ENCODE data around the gene PCNX3. TPM values are rescaled to one million over a fixed set of nuclear protein-coding genes. Genes with fewer than 3 reads are reported as not detected.
A peak's percentile ranks its signal among the peaks of the same experiment; 100 is the strongest.

Gene PCNX3
- polyA plus RNA-seq, 1 experiment = 9.7 TPM

DNA sequence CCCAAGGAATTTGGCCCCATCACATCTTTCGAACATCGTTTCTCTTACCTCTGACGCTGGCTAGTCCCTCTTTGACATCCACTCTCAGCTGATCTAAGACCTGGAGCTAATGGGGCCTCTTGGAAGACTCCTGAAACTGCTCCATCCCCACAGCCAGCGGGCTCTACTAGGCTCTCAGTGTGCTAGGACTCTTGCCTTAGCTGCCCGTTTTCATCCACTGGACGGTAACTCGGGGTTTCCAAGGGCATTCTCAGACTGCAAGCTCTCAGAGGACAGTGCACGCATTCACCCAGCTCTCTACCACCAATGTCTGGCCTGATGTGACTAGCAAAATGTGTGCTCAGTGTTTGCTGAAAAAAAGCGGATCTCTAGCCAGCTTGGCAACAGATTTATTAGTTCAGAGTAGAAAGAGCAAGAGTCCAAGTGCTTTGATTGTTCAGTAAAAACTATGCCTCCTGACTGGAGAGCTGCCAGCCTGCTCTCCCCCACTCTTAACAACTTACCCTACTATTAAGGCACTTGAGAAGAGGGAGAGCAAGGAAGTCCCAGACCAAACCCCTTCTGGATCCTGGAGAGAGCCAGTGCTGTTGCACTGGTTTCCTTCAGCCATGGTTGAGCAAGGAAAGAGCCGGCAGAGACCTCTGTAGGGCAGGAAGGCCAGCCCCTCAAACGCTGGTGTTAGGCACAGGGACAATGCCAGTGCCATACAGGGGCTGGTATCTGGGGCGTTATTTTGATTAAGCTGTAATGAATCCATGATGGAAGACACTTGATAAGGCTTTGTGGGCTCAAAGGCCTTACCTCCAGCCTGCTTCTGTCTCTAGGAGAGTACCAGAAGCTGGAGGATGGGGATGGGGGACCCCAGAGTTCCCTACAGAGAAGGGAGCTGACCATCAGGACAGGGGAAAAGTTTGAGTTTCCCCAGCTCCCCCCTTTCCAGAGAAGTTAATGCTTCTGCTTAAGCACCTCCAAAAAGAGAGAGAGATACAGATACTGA lies 38.0 kb downstream of the PCNX3 start:
- CTCF ChIA-PET = interaction anchor here (0.6 to 1.2 kb wide), 3 partner anchors 10 to 235 kb away, joined by 3 to 4 read pairs (median 4); partner anchors contain the start of gene FIBP
- H3K9me3 ChIP-seq (ENCODE audit: control insufficient read depth, insufficient read depth, low read length) = no peaks in the 10 kb centered on the region
- H3K27me3 ChIP-seq (ENCODE audit: control insufficient read depth, insufficient read depth, low read length) = no peaks in the 10 kb centered on the region
- TF ChIP-seq CTCF (IDR thresholded peaks at IDR 0.05; ENCODE audit: low read depth, low read length) = no peak
- peak overlapping the region; percentile 63 for H3K4me3 ChIP-seq (ENCODE audit: low read depth, low read length)
- POLR2A ChIA-PET = interaction anchor here (0.6 to 3.3 kb wide), 8 partner anchors 10 to 348 kb away, joined by 3 to 24 read pairs (median 4); partner anchors contain the start of genes EIF1AD, PCNX3, RELA and SCYL1
- DNase-seq (ENCODE audit: low read depth, low spot score) = no peak
- H3K27ac ChIP-seq (ENCODE audit: low read depth, low read length) = peak overlapping the region; percentile 98

GRCh38 chr11:65654375-65655349 lies 39.1 kb downstream of the PCNX3 start:
- H3K27ac ChIP-seq (ENCODE audit: low read depth, low read length) = peak overlapping the region; percentile 31
- ChIA-PET CTCF (no interaction called here), POLR2A (interaction anchor here (0.6 to 3.3 kb wide), 4 partner anchors 9 to 347 kb away, joined by 3 to 24 read pairs (median 4); partner anchors contain the start of genes EIF1AD, RELA and SCYL1)
- no peak for DNase-seq (ENCODE audit: low read depth, low spot score)
- H3K27me3 ChIP-seq (ENCODE audit: control insufficient read depth, insufficient read depth, low read length) = no peaks in the 10 kb centered on the region
- no peaks in the 10 kb centered on the region for H3K9me3 ChIP-seq (ENCODE audit: control insufficient read depth, insufficient read depth, low read length)
- H3K4me3 ChIP-seq (ENCODE audit: low read depth, low read length) = no peak overlapping the region
- no peak for TF ChIP-seq CTCF (IDR thresholded peaks at IDR 0.05; ENCODE audit: low read depth, low read length)

DNA sequence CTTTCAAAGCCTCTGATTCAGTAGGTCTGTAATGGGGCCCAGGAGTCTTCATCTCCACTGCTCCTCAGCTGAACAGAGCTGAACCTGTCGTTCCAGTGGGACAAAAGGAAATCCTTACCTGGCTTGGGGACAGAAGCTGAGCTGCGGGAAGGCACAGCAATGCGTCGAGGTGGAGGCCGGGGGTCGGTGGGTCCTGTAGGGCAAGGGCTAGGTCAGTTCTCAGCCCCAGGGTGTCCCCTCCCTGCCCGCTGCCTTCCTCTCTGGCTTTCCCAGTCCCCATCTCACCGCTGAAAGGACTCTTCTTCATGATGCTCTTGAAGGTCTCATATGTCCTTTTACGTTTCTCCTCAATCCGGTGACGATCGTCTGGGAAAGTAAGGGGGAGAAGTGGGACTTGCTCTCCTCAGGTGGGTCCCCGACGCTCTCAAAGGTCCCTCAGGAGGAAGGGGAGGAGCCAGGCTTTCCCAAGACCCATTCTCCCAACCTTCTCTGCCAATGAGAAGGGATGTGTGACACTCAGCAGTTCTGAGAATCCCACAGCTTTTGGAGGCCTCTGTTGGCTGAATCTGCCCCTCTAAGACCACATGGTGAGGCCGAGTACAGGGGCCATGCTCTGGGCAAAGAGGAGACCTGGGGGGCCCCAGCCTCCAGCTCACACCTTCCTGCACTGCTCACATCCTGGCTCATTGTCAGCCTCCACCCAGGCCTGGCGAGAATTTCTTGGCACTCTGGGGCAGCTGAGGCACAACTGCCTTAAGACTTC lies 40.2 kb downstream of the PCNX3 start:
- ChIA-PET POLR2A (no interaction called here), CTCF (no interaction called here)
- Histone ChIP-seq H3K27me3 (ENCODE audit: control insufficient read depth, insufficient read depth, low read length) (no peaks in the 10 kb centered on the region), H3K9me3 (ENCODE audit: control insufficient read depth, insufficient read depth, low read length) (no peaks in the 10 kb centered on the region), H3K4me3 (ENCODE audit: low read depth, low read length) (no peak overlapping the region), H3K27ac (ENCODE audit: low read depth, low read length) (no peak overlapping the region)
- no peak for TF ChIP-seq CTCF (IDR thresholded peaks at IDR 0.05; ENCODE audit: low read depth, low read length)
- DNase-seq (ENCODE audit: low read depth, low spot score) = no peak

DNA sequence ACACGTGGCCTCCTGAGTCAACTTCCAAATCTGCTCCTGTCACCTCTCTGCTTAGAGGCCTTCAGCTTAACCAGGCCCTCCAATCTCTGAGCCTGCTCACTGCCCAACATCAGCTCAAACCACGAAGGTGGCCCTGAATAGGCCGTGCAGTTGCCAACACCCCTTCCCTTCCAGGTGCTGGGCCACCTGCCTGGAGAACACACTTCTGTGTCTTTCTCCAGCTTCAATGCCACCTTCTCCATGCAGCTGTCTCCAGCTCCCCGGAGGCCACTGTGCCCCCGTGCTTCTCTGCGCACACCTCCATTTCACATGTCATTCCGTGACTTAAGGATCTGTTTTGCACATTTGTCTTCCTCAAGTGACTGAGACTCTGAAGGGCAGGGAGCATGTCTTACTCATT lies 41.9 kb downstream of the PCNX3 start:
- ChIA-PET CTCF (no interaction called here), POLR2A (interaction anchor here (1.2 kb wide), 2 partner anchors 19 to 42 kb away, joined by 5 read pairs; partner anchors contain the start of gene PCNX3)
- H3K9me3 ChIP-seq (ENCODE audit: control insufficient read depth, insufficient read depth, low read length) = no peaks in the 10 kb centered on the region
- H3K4me3 ChIP-seq (ENCODE audit: low read depth, low read length) = no peak overlapping the region
- no peaks in the 10 kb centered on the region for H3K27me3 ChIP-seq (ENCODE audit: control insufficient read depth, insufficient read depth, low read length)
- TF ChIP-seq CTCF (IDR thresholded peaks at IDR 0.05; ENCODE audit: low read depth, low read length) = no peak
- no peak overlapping the region for H3K27ac ChIP-seq (ENCODE audit: low read depth, low read length)
- no peak for DNase-seq (ENCODE audit: low read depth, low spot score)

Measured in AG04450 (cell line).